Activated CD4-positive, alpha-beta T cell treated with anti-CD3 and anti-CD28 coated beads, Interleukin-2, amount 10 ng/mL, durations not matched to agents 24 days and 14 days (primary cell): ENCODE measurements around the gene ST3GAL6. TPM values are rescaled to one million over a fixed set of nuclear protein-coding genes. Genes with fewer than 3 reads are reported as not detected.
A peak's percentile ranks its signal among the peaks of the same experiment; 100 is the strongest.

Experiments used
- DNase-seq: peaks from one replicate; pipeline ENCODE4 v3.0.0; 2022
- H3K27ac Mint-ChIP-seq: one replicate; pipeline ENCODE4 v1.8.0; 2022; ENCODE audit warnings: mild to moderate bottlenecking, mixed read lengths
- H3K27me3 Mint-ChIP-seq: one replicate; pipeline ENCODE4 v1.8.0; 2022; ENCODE audit warnings: mixed read lengths
- H3K36me3 Mint-ChIP-seq: one replicate; pipeline ENCODE4 v1.8.0; 2022; ENCODE audit warnings: low read depth, mild to moderate bottlenecking, mixed read lengths
- H3K4me1 Mint-ChIP-seq: one replicate; pipeline ENCODE4 v1.8.0; 2021; ENCODE audit warnings: mixed read lengths
- H3K4me3 Mint-ChIP-seq: one replicate; pipeline ENCODE4 v1.8.0; 2022; ENCODE audit warnings: mild to moderate bottlenecking, moderate library complexity, mixed read lengths
- H3K9me3 Mint-ChIP-seq: one replicate; pipeline ENCODE4 v1.8.0; 2021; ENCODE audit warnings: mixed read lengths
- intact Hi-C: fragments of 100-400 bp; cut with micrococcal nuclease; formaldehyde crosslinking; loops from one replicate; pipeline ENCODE4 v1.15.1; 2023
- total RNA-seq: library from RNA; stranded (reverse); gene quantifications from 2 replicates; pipeline ENCODE4 v1.2.3, GENCODE V29; 2022

The ST3GAL6 gene
- total RNA-seq, 1 donor from 2014 or later = not detected

DNA sequence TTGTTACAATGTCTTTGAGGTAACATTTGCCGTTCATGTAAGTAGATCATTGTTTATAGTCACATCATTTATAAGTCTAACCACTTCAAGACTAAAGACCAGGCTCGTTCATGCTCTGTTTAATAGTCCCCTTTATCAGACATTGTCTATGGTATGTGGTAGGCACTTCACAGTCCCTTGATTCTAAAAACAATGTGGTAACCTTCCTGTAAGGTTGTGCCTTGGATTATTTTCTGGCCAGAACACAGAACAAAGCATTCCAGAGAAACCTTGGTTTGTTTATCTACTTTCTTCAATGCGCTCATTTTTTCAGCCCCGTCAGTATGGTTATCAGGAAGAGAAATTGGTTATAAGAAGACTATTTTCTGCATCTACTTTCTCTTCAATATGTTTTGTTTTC lies 16.3 kb upstream of the ST3GAL6 start:
- intact Hi-C loops = no loop called here
- Mint-ChIP-seq H3K9me3 (no peaks in the 10 kb centered on the region), H3K36me3 (no peaks in the 10 kb centered on the region)

DNA sequence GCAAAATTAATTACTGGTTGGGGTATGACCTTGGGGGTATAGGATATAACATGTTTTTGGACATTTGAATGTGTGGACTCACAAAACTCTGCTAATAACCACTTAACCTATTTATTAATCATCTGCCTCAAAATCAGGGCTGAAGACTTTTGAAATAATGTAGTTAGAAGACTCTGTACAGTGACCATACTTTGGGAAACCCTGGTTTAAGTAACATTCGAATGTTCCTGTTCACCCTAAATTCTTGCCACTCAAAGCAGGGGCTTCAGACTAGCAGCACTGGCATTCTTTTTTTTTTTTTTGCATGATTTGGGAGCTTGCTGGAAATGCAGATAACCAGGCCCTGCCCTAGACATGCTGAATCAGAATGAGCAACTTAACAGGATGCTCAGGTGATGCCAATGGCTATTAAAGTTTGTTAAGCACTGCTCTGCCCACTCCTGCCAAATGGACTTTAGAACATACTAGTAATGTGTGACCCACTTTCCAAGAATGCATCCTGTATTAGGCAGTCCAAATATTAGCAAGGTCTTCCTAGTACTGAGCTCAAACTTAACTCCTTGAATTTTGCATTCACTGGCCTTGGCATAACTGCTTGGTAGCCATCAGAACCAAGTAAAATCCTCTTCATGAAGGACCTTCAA lies 12.7 kb upstream of the ST3GAL6 start:
- Mint-ChIP-seq H3K36me3 (no peaks in the 10 kb centered on the region), H3K27me3 (peaks cover 12% of the 10 kb centered on the region), H3K4me1 (no peaks in the 10 kb centered on the region), H3K9me3 (no peaks in the 10 kb centered on the region), H3K27ac (no peak overlapping the region), H3K4me3 (no peak overlapping the region)
- no peak for DNase-seq
- intact Hi-C loops = no loop called here

More for the DNA sequence above, 16.3 kb upstream of the ST3GAL6 start:
- DNase-seq = no peak
- H3K27ac Mint-ChIP-seq = no peak overlapping the region
- peaks cover 19% of the 10 kb centered on the region for H3K27me3 Mint-ChIP-seq
- no peak overlapping the region for H3K4me3 Mint-ChIP-seq
- H3K4me1 Mint-ChIP-seq = no peaks in the 10 kb centered on the region

DNA sequence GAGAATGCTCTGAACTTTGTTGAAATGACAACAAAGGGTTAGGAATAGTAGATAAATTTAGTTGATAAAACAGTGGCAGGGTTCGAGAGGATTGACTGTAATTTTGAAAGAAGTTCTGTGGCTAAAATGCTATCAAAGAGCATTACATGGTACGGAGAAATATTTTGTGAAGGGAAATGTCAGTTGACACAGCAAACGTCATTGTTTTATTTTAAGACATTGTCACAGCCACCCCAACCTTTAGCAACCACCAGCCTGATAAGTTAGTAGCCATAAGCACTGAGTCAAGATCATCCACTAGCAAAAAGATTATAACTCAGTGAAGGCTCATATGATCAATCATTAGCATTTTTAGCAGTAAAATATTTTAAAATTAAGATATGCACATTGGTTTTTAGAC lies 8.7 kb upstream of the ST3GAL6 start:
- Mint-ChIP-seq H3K9me3 (no peaks in the 10 kb centered on the region), H3K4me3 (no peak overlapping the region), H3K27me3 (peaks cover 11% of the 10 kb centered on the region), H3K4me1 (no peaks in the 10 kb centered on the region), H3K27ac (no peak overlapping the region), H3K36me3 (no peaks in the 10 kb centered on the region)
- DNase-seq = no peak
- intact Hi-C loops = no loop called here

DNA sequence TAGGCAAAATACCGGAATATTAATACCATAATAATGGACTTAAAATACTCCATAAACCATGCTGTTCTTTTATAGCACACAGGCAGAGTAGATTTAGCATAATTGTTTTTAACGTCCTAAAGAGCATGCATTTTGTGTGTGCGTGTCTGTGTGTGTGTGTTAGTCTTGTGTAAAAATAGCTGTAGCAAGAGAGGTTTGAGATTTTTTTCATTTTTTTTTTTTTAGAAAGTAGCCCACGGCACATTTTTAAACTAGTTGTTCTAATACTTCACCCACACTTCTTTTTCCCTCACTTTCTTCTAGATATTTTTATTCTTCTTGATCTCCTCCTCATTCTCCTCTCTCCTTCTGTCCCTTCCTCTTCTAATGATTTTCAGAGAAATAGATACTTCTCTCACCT lies 7.5 kb upstream of the ST3GAL6 start:
- Mint-ChIP-seq H3K4me1 (no peaks in the 10 kb centered on the region), H3K36me3 (no peaks in the 10 kb centered on the region), H3K27me3 (peaks cover 16% of the 10 kb centered on the region), H3K27ac (no peak overlapping the region), H3K4me3 (no peak overlapping the region), H3K9me3 (no peaks in the 10 kb centered on the region)
- DNase-seq = no peak
- intact Hi-C loops = no loop called here

DNA sequence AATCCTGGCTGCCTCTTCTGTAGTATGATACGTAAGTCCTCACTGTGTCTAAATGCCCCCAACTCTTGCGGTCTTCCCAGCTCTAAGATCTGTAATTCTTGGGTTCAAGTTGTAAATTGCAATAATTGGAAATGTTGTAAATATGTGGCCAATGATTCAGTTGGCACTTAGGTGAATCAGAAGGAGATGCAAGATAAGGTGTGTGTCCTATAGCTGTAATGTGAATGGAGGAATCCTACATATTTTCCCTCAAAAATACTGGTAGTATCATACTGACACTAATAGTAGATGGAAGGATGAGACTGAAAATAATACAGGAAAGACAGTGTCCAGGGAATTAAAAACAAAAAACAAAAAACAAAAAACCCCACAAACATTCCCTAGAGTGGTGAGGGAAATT lies 3.5 kb upstream of the ST3GAL6 start:
- Mint-ChIP-seq H3K27ac (no peak overlapping the region), H3K27me3 (peaks cover 18% of the 10 kb centered on the region), H3K4me3 (no peak overlapping the region), H3K36me3 (no peaks in the 10 kb centered on the region), H3K4me1 (no peaks in the 10 kb centered on the region), H3K9me3 (no peaks in the 10 kb centered on the region)
- no peak for DNase-seq
- intact Hi-C loops = no loop called here

DNA sequence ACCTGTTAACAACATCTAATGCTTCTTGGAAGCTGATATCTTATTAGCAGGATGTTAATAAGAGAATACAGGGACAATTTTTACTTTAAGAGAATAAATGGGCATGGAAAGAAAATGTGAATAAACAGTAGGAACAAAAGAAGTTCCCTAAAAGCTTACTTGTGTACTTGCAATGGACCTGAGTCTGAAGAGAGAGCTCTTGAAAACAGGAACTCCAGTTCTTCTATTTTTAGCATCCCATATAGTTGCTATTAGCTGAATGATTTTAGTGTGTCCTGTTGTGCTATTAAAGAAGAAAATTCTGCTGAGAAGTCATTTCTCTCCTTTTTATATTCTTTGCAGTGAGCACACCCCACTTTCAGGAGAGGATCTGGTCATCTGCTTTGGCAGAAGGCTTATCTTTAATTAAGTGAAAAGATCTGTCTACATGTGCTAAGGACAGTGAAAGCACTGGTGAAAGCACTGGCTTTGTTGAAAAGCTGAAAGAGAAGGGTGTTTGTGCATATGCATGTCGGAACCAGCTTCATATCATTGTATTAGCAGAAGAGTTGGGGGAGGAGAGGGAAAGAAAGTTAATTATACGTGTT lies 1.4 kb upstream of the ST3GAL6 start:
- Mint-ChIP-seq H3K4me1 (no peaks in the 10 kb centered on the region), H3K4me3 (no peak overlapping the region)

DNA sequence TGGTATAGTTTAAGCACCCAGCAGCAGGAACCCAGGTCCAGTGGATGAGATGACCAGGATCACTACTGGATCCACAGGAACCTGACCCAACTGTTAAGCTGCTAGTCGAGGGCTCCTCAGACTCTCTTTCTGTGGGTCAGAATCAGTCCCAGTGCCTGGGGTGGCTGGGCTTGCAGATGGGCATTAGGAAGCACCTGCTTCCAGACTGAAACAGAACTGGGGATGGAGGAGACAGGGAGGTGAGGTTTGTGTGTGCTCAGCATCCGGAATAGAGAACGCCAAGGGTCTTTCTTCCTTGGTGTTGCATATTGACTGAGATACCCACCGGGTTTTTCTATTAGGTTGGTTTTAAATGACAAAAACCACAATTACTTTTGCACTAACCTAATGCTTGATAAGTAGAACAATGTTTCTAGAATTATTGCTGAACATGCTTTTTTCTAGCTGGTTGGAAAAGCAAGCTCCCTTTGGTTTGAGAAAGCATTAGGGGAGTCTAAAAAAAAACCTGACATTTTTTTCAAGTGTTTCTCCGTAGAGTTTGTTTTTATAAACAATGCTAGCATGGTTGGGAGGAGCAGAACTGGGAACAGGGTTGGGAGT lies 779 bp downstream of the ST3GAL6 start:
- no peak for DNase-seq
- Mint-ChIP-seq H3K27me3 (peaks cover 20% of the 10 kb centered on the region), H3K4me1 (no peaks in the 10 kb centered on the region), H3K4me3 (no peak overlapping the region), H3K36me3 (no peaks in the 10 kb centered on the region), H3K27ac (no peak overlapping the region), H3K9me3 (no peaks in the 10 kb centered on the region)
- intact Hi-C loops = no loop called here

More for the DNA sequence above, 1.4 kb upstream of the ST3GAL6 start:
- no peak for DNase-seq
- Mint-ChIP-seq H3K27me3 (peaks cover 15% of the 10 kb centered on the region), H3K9me3 (no peaks in the 10 kb centered on the region), H3K36me3 (no peaks in the 10 kb centered on the region), H3K27ac (no peak overlapping the region)
- intact Hi-C loops = no loop called here

DNA sequence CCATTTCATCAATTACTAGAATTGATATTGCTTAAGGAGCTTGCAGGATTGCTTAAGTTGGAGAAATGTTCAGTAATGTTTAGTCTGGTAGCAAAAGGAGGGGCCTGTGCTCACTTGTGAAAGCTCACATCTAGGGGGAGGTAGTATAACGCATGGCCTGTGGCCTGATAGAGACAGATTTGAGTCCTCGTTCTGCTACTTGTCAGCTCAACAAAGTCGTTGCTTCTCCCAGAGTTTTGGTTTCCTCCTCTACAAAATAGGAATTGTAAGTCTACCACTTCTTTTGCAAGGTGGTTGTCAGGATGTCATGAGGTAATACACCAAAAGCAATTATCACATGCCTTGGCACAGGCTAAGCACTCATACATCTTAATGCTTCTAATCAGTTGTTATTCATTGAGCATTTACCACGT lies 1.3 kb downstream of the ST3GAL6 start:
- peaks cover 18% of the 10 kb centered on the region for H3K27me3 Mint-ChIP-seq
- intact Hi-C loops = no loop called here
- H3K4me1 Mint-ChIP-seq = no peaks in the 10 kb centered on the region
- no peaks in the 10 kb centered on the region for H3K9me3 Mint-ChIP-seq
- H3K36me3 Mint-ChIP-seq = no peaks in the 10 kb centered on the region
- no peak overlapping the region for H3K27ac Mint-ChIP-seq
- H3K4me3 Mint-ChIP-seq = no peak overlapping the region
- no peak for DNase-seq

DNA sequence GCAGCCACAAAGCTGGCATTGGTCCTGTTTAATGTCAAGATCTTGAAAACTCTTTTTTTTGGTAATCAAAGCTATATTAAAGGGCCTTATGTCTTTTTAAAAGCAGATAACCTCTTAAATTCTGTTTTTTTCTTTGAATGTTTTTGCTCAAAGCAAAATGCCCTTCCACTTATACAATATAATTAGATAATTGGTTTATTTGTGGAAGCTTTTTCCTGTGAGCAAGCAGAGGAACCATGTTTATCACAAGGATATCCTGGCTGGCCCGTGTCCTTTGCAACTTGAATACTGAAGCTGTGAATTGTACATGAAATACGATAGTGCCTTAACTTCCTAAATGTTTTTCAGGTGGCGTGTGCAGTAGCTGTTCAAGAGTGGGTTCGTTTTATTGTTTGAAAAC lies 2.6 kb downstream of the ST3GAL6 start:
- H3K27me3 Mint-ChIP-seq = peaks cover 13% of the 10 kb centered on the region

DNA sequence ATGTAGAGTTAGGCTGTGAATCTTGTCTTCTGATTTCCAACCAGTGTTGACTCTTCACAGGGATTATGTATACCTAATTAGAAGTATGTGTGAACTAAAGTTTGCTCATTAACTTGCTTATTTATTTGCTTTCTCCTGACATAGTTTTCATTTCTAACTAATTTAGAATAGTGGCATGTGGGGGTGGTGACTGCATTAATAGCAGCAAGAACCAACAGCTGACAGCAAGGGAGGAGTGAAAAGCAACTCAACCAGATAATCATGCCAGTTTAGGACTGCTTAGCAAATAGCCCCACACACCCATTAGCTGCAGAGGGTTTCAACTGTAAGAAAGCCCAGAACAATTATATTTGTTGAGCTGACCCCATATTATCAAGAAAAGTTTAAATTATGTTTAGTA lies 3.8 kb downstream of the ST3GAL6 start:
- Mint-ChIP-seq H3K9me3 (no peaks in the 10 kb centered on the region), H3K27ac (no peak overlapping the region), H3K4me1 (peaks cover 2% of the 10 kb centered on the region), H3K4me3 (no peak overlapping the region), H3K36me3 (no peaks in the 10 kb centered on the region), H3K27me3 (peaks cover 16% of the 10 kb centered on the region)
- intact Hi-C loops = no loop called here
- DNase-seq = no peak

More for the DNA sequence above, 2.6 kb downstream of the ST3GAL6 start:
- Mint-ChIP-seq H3K36me3 (no peaks in the 10 kb centered on the region), H3K9me3 (no peaks in the 10 kb centered on the region), H3K4me1 (peaks cover 2% of the 10 kb centered on the region), H3K27ac (no peak overlapping the region), H3K4me3 (no peak overlapping the region)
- no peak for DNase-seq
- intact Hi-C loops = no loop called here

DNA sequence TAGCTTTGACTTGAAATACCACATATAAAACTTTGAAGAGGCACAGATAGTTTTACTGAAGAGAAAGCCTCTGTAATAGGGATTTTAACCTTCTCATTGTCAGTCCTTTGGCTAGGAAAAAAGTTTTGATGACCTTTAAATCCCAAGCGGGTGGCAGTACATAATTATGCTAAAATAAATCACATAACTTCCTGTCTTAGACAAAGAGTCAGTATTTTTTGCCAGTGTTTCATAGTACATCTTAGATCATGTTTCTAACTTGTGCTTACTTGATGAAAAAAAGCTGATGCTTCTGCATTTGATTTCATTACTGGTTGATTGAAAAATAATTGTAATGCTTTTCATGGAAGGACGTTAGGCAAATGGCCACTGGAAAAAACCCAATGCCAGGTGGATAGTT lies 5.8 kb downstream of the ST3GAL6 start:
- Mint-ChIP-seq H3K27ac (no peak overlapping the region), H3K4me1 (peaks cover 2% of the 10 kb centered on the region), H3K36me3 (no peaks in the 10 kb centered on the region), H3K9me3 (no peaks in the 10 kb centered on the region), H3K27me3 (peaks cover 10% of the 10 kb centered on the region), H3K4me3 (no peak overlapping the region)
- intact Hi-C loops = no loop called here
- no peak for DNase-seq

DNA sequence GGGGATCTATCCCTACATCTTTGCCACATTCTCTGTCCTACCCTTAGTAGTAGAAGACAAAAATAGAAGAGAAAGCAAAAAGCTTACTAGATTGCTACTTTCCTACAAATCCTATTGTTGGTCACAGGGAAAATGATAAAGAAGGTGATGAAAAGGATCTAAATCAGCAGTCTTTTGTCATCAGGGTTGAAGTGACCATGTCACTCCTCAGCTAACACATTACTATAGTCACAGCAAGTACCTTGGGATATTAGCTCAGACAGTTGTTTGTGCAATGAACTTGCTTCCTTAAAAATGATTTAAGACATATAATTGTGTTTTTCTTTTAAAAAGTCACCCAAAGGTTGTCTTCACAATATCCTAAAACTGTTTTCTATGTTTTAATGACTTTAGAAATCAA lies 6.3 kb downstream of the ST3GAL6 start:
- H3K27ac Mint-ChIP-seq = no peak overlapping the region
- H3K36me3 Mint-ChIP-seq = no peaks in the 10 kb centered on the region
- intact Hi-C loops = no loop called here
- DNase-seq = no peak
- peaks cover 2% of the 10 kb centered on the region for H3K4me1 Mint-ChIP-seq
- no peaks in the 10 kb centered on the region for H3K9me3 Mint-ChIP-seq
- peaks cover 10% of the 10 kb centered on the region for H3K27me3 Mint-ChIP-seq
- no peak overlapping the region for H3K4me3 Mint-ChIP-seq

DNA sequence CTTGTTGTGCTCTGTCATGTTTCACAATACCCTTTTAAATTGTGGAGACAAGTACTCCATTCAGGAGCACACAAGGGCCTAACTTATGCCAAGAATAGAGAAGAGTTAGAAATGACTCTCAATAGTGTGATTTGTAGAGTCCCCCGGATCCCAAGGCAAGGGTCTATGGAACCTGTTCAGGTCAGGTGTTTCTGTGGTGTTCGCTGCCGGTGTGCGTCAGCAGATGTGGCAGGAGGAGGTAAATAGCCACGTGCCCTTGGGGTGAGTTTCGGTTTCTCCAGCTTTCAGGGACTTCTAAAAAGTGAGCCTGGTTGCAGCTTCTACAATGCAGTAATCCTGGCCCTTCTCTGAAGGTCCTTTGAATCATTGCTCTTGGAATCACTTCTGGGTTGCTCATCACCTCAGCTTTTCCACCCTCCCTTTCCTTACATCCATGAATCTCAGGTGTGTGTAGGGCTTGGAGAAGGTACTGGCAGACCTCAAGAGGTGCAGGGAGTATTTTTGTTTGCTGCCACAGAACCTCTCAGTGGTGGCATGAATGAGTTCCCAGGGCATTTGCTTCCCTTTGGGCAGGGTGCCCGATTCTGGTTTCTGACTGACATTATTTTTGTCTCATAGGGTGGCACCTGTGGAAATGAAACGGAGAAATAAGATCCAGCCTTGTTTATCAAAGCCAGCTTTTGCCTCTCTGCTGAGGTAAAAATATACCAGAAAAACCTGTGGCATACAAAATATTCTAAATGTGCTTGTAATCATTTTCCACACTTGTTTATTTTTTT lies 7.3 kb downstream of the ST3GAL6 start:
- Mint-ChIP-seq H3K4me3 (no peak overlapping the region), H3K27me3 (peaks cover 10% of the 10 kb centered on the region), H3K36me3 (no peaks in the 10 kb centered on the region), H3K27ac (no peak overlapping the region), H3K9me3 (no peaks in the 10 kb centered on the region), H3K4me1 (peaks cover 2% of the 10 kb centered on the region)
- intact Hi-C loops = no loop called here
- peak; percentile 68 for DNase-seq

DNA sequence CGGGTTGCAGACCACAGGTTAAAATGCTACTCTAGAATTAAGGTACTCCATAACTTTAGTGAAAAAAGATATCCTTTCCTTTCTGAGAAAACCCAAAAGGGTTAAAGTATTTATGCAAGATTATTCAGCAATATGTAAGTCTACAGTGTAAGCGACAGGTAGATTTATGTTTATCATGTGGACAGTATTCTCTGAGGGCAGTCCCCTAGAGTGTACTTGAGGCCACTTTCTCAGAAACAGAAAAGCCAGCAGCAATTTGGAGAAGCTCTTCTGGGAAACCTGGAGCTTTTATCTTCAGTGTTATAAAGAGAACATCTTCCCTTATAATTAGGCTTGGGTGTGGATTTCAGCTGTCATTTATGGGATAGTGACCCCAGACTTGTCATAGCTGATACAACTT lies 8.9 kb downstream of the ST3GAL6 start:
- intact Hi-C loops = no loop called here
- peaks cover 10% of the 10 kb centered on the region for H3K27me3 Mint-ChIP-seq
- H3K4me3 Mint-ChIP-seq = no peak overlapping the region
- no peak overlapping the region for H3K27ac Mint-ChIP-seq
- no peak for DNase-seq
- H3K4me1 Mint-ChIP-seq = peaks cover 2% of the 10 kb centered on the region
- H3K36me3 Mint-ChIP-seq = no peaks in the 10 kb centered on the region
- H3K9me3 Mint-ChIP-seq = no peaks in the 10 kb centered on the region
